Prostate gland (tissue), 2 donors: ENCODE data around the gene GLP1R. TPM values are rescaled to one million over a fixed set of nuclear protein-coding genes. Genes with fewer than 3 reads are reported as not detected.

Source experiments
- DNase-seq: peaks from one replicate; pipeline ENCODE4 v3.0.0-alpha.2; 2019; ENCODE audit warnings: low spot score
- H3K27ac ChIP-seq, 2 donors: fragments of 200-600 bp; sonication (generic); 2 replicates each; pipeline ENCODE4 v1.5.1; 2017 to 2019
- H3K27me3 ChIP-seq: fragments of 200-600 bp; sonication (generic); replicated peaks from 2 replicates; pipeline ENCODE4 v1.5.1; 2019; ENCODE audit not compliant: insufficient read depth
- H3K36me3 ChIP-seq, 2 donors: fragments of 200-600 bp; sonication (generic); 1 replicate in 1 of 2; 2 replicates in 1 of 2; pipeline versions ENCODE4 v1.5.1 to v1.8.1; 2017 to 2019
- H3K4me1 ChIP-seq: fragments of 200-600 bp; sonication (generic); replicated peaks from 2 replicates; pipeline ENCODE4 v1.5.1; 2019
- H3K4me3 ChIP-seq, 2 donors: fragments of 200-600 bp; sonication (generic); 2 replicates each; pipeline ENCODE4 v1.5.1; 2017 to 2019
- H3K9me3 ChIP-seq: fragments of 200-600 bp; sonication (generic); 2 replicates; pipeline ENCODE4 v1.5.1; 2017
- CTCF ChIP-seq, 4 experiments: fragments of 200-600 bp in 2 of 4; fragments of 450-650 bp in 2 of 4; sonication (generic) in 2 of 4; IDR thresholded peaks; 1 replicate in 3 of 4; 2 replicates in 1 of 4; pipeline ENCODE4 v1.5.1; 2016 to 2019; ENCODE audit warnings: antibody characterized with exemption in 4 of 4, mild to moderate bottlenecking in 2 of 4, moderate library complexity in 2 of 4
- POLR2A ChIP-seq: fragments of 450-650 bp; IDR thresholded peaks from one replicate; pipeline ENCODE4 v1.6.1; 2016; ENCODE audit warnings: antibody characterized with exemption, mild to moderate bottlenecking
- POLR2AphosphoS5 ChIP-seq: sonication (generic); formaldehyde crosslinking; IDR thresholded peaks from one replicate; pipeline ENCODE4 v1.6.1; 2017; ENCODE audit warnings: antibody characterized with exemption
- WGBS: methylation state at CpG from one replicate; pipeline ENCODE4 v1.1.5; 2018; 5-methylcytosine and 5-hydroxymethylcytosine counted together
- intact Hi-C: fragments of 100-400 bp; cut with DNase I; formaldehyde crosslinking; loops from one replicate; pipeline ENCODE4 v1.14.2; 2022
- total RNA-seq, 2 donors: library from RNA; depleted of rRNA; stranded (reverse); fragments of >200 nt; gene quantifications; one replicate each; pipeline ENCODE4 v1.1.0, GENCODE V29; 2016

Gene GLP1R
- total RNA-seq, 2 donors from 2014 or later: 0.23 TPM; not detected in 1

- intact Hi-C loops: no loop called here
- H3K27me3 ChIP-seq: no peaks in the 10 kb centered on the region
- no peak overlapping the region for H3K4me3 ChIP-seq
Observed at GRCh38 chr6:39093149-39093708, 44.6 kb downstream of the GLP1R start.

GRCh38 chr6:39095578-39095977, 47.0 kb downstream of the GLP1R start:
- Histone ChIP-seq H3K36me3 (no peaks in the 10 kb centered on the region), H3K27me3 (no peaks in the 10 kb centered on the region), H3K4me1 (no peaks in the 10 kb centered on the region), H3K4me3 (no peak overlapping the region), H3K9me3 (no peaks in the 10 kb centered on the region), H3K27ac (no peak overlapping the region)
- TF ChIP-seq POLR2AphosphoS5: no peak
- TF ChIP-seq CTCF (IDR thresholded peaks at IDR 0.05): no peak
- no peak for TF ChIP-seq POLR2A
- no peak for DNase-seq
- intact Hi-C loops: no loop called here

More at GRCh38 chr6:39093149-39093708, 44.6 kb downstream of the GLP1R start:
- no peaks in the 10 kb centered on the region for H3K9me3 ChIP-seq
- no peak overlapping the region for H3K27ac ChIP-seq
- TF ChIP-seq POLR2A (no peak), POLR2AphosphoS5 (no peak), CTCF (IDR thresholded peaks at IDR 0.05) (no peak)
- no peaks in the 10 kb centered on the region for H3K36me3 ChIP-seq
- WGBS: 77% methylated on average over 4 of the region's 4 CpGs
- no peaks in the 10 kb centered on the region for H3K4me1 ChIP-seq
- DNase-seq: no peak

GRCh38 chr6:39100358-39100757, 51.8 kb downstream of the GLP1R start:
- intact Hi-C loops: no loop called here
- Histone ChIP-seq H3K4me1 (no peaks in the 10 kb centered on the region), H3K4me3 (no peak overlapping the region), H3K36me3 (peaks cover 0 to 3% of the 10 kb centered on the region in 2 donors), H3K27me3 (no peaks in the 10 kb centered on the region), H3K27ac (no peak overlapping the region), H3K9me3 (no peaks in the 10 kb centered on the region)
- TF ChIP-seq POLR2AphosphoS5 (no peak), CTCF (IDR thresholded peaks at IDR 0.05) (no peak), POLR2A (no peak)
- no peak for DNase-seq
- WGBS: 85% methylated on average over 3 of the region's 3 CpGs

- Histone ChIP-seq H3K4me1 (no peaks in the 10 kb centered on the region), H3K27ac (no peak overlapping the region), H3K4me3 (no peak overlapping the region), H3K36me3 (peaks cover 0 to 3% of the 10 kb centered on the region in 2 donors), H3K27me3 (no peaks in the 10 kb centered on the region), H3K9me3 (no peaks in the 10 kb centered on the region)
- DNase-seq: no peak
- WGBS: 52% methylated on average over 12 of the region's 12 CpGs
- intact Hi-C loops: no loop called here
- TF ChIP-seq POLR2AphosphoS5: no peak
- no peak for TF ChIP-seq POLR2A
- peak in 1 of 4 experiments; percentile 22 for TF ChIP-seq CTCF (IDR thresholded peaks at IDR 0.05)
Observed at GRCh38 chr6:39102071-39102820, 53.7 kb downstream of the GLP1R start.

- no peak overlapping the region for H3K4me3 ChIP-seq
- no peaks in the 10 kb centered on the region for H3K4me1 ChIP-seq
- no peaks in the 10 kb centered on the region for H3K9me3 ChIP-seq
- no peak overlapping the region for H3K27ac ChIP-seq
- no peak for DNase-seq
- TF ChIP-seq POLR2AphosphoS5 (no peak), POLR2A (no peak), CTCF (IDR thresholded peaks at IDR 0.05) (no peak)
- H3K27me3 ChIP-seq: no peaks in the 10 kb centered on the region
- H3K36me3 ChIP-seq: peaks cover 0 to 3% of the 10 kb centered on the region in 2 donors
- WGBS: 100% methylated on average over 1 of the region's 1 CpG
- intact Hi-C loops: no loop called here
Observed at GRCh38 chr6:39102821-39103136, 54.2 kb downstream of the GLP1R start.
